Suprapubic skin (tissue), 4 donors: ENCODE measurements around the gene UGT1A4. TPM values are rescaled to one million over a fixed set of nuclear protein-coding genes. Genes with fewer than 3 reads are reported as not detected.

Experiments
- DNase-seq, 2 donors: peaks; one replicate each; pipeline ENCODE4 v3.0.0-alpha.2; 2019; ENCODE audit warnings: low spot score in 2 of 2
- H3K27ac ChIP-seq: fragments of 200-600 bp; sonication (generic); one replicate; pipeline ENCODE4 v1.5.1; 2019
- H3K27me3 ChIP-seq: fragments of 200-600 bp; sonication (generic); one replicate; pipeline ENCODE4 v1.5.1; 2019
- H3K36me3 ChIP-seq: fragments of 200-600 bp; sonication (generic); one replicate; pipeline ENCODE4 v1.5.1; 2019
- H3K4me1 ChIP-seq: fragments of 200-600 bp; sonication (generic); one replicate; pipeline ENCODE4 v1.5.1; 2019
- H3K4me3 ChIP-seq: fragments of 200-600 bp; sonication (generic); one replicate; pipeline ENCODE4 v1.5.1; 2019; ENCODE audit warnings: mild to moderate bottlenecking
- H3K9me3 ChIP-seq: fragments of 200-600 bp; sonication (generic); one replicate; pipeline ENCODE4 v1.5.1; 2019
- CTCF ChIP-seq, 2 donors: fragments of 200-600 bp in 1 of 2; fragments of 450-650 bp in 1 of 2; sonication (generic) in 1 of 2; IDR thresholded peaks; one replicate each; pipeline ENCODE4 v1.5.1; 2016 to 2019; ENCODE audit warnings: antibody characterized with exemption in 2 of 2, mild to moderate bottlenecking in 1 of 2, moderate library complexity in 1 of 2
- EP300 ChIP-seq: sonication (generic); formaldehyde crosslinking; IDR thresholded peaks from one replicate; pipeline ENCODE4 v1.6.1; 2017; ENCODE audit warnings: antibody characterized with exemption
- POLR2A ChIP-seq, 2 donors: fragments of 450-650 bp; IDR thresholded peaks; one replicate each; pipeline ENCODE4 v1.6.1; 2017; ENCODE audit warnings: antibody characterized with exemption in 2 of 2, mild to moderate bottlenecking in 2 of 2, moderate library complexity in 2 of 2
- POLR2AphosphoS5 ChIP-seq, 3 donors: sonication (generic); formaldehyde crosslinking; IDR thresholded peaks; one replicate each; pipeline ENCODE4 v1.6.1; 2017; ENCODE audit warnings: antibody characterized with exemption in 3 of 3
- WGBS: methylation state at CpG from one replicate; pipeline ENCODE4 v1.1.5; 2018; 5-methylcytosine and 5-hydroxymethylcytosine counted together
- total RNA-seq, 4 donors: library from RNA; depleted of rRNA; stranded (reverse); fragments of >200 nt; gene quantifications; one replicate each; pipeline ENCODE4 v1.1.0, GENCODE V29; 2016

The UGT1A4 gene
- total RNA-seq, 4 donors from 2014 or later, result 1.8 to 2.6 (median 2.3) TPM; not detected in 1

- TF ChIP-seq EP300, result no peak
- TF ChIP-seq CTCF (IDR thresholded peaks at IDR 0.05), result no peak
- TF ChIP-seq POLR2AphosphoS5 (IDR thresholded peaks at IDR 0.05), result no peak
- TF ChIP-seq POLR2A (IDR thresholded peaks at IDR 0.05), result no peak
- 89% methylated on average over 11 of the region's 14 CpGs for WGBS
- no peak for DNase-seq
Measured at GRCh38 chr2:233798335-233799086, 80.0 kb downstream of the UGT1A4 start.

GRCh38 chr2:233799087-233799665 lies 80.6 kb downstream of the UGT1A4 start:
- TF ChIP-seq POLR2A (IDR thresholded peaks at IDR 0.05), result no peak
- peak in 1 of 2 donors; percentile 44 for DNase-seq
- H3K9me3 ChIP-seq, result no peaks in the 10 kb centered on the region
- no peaks in the 10 kb centered on the region for H3K36me3 ChIP-seq
- H3K27me3 ChIP-seq, result peaks cover 2% of the 10 kb centered on the region
- 72% methylated on average over 5 of the region's 7 CpGs for WGBS
- H3K4me3 ChIP-seq, result no peak overlapping the region
- H3K27ac ChIP-seq, result no peak overlapping the region
- no peaks in the 10 kb centered on the region for H3K4me1 ChIP-seq

More at GRCh38 chr2:233798335-233799086, 80.0 kb downstream of the UGT1A4 start:
- H3K4me3 ChIP-seq, result no peak overlapping the region
- no peak overlapping the region for H3K27ac ChIP-seq
- no peaks in the 10 kb centered on the region for H3K36me3 ChIP-seq
- H3K4me1 ChIP-seq, result no peaks in the 10 kb centered on the region
- peaks cover 2% of the 10 kb centered on the region for H3K27me3 ChIP-seq
- no peaks in the 10 kb centered on the region for H3K9me3 ChIP-seq

- Histone ChIP-seq H3K4me1 (no peaks in the 10 kb centered on the region), H3K27me3 (peaks cover 6% of the 10 kb centered on the region), H3K9me3 (no peaks in the 10 kb centered on the region), H3K27ac (no peak overlapping the region), H3K4me3 (no peak overlapping the region), H3K36me3 (no peaks in the 10 kb centered on the region)
- DNase-seq, result no peak
- TF ChIP-seq POLR2A (IDR thresholded peaks at IDR 0.05), result no peak
- TF ChIP-seq POLR2AphosphoS5 (IDR thresholded peaks at IDR 0.05), result no peak
- no peak for TF ChIP-seq EP300
- TF ChIP-seq CTCF (IDR thresholded peaks at IDR 0.05), result no peak
- no CpG with 5 or more reads among the region's 5 CpGs for WGBS
Measured at GRCh38 chr2:233799716-233800115, 81.2 kb downstream of the UGT1A4 start.

GRCh38 chr2:233800208-233800607 lies 81.7 kb downstream of the UGT1A4 start:
- H3K27ac ChIP-seq, result no peak overlapping the region
- no peaks in the 10 kb centered on the region for H3K4me1 ChIP-seq
- H3K36me3 ChIP-seq, result no peaks in the 10 kb centered on the region
- H3K4me3 ChIP-seq, result no peak overlapping the region
- no peak for DNase-seq
- H3K27me3 ChIP-seq, result peaks cover 6% of the 10 kb centered on the region
- 85% methylated on average over 5 of the region's 7 CpGs for WGBS
- H3K9me3 ChIP-seq, result no peaks in the 10 kb centered on the region
- no peak for TF ChIP-seq POLR2A (IDR thresholded peaks at IDR 0.05)
- no peak for TF ChIP-seq CTCF (IDR thresholded peaks at IDR 0.05)
- no peak for TF ChIP-seq POLR2AphosphoS5 (IDR thresholded peaks at IDR 0.05)
- no peak for TF ChIP-seq EP300

GRCh38 chr2:233801357-233802131 lies 83.0 kb downstream of the UGT1A4 start:
- TF ChIP-seq POLR2AphosphoS5 (IDR thresholded peaks at IDR 0.05), result no peak
- TF ChIP-seq CTCF (IDR thresholded peaks at IDR 0.05), result no peak
- no peak for TF ChIP-seq POLR2A (IDR thresholded peaks at IDR 0.05)
- no peak for TF ChIP-seq EP300
- DNase-seq, result no peak
- Histone ChIP-seq H3K9me3 (no peaks in the 10 kb centered on the region), H3K4me1 (no peaks in the 10 kb centered on the region), H3K36me3 (no peaks in the 10 kb centered on the region), H3K27ac (no peak overlapping the region), H3K27me3 (peaks cover 6% of the 10 kb centered on the region), H3K4me3 (no peak overlapping the region)
- 78% methylated on average over 9 of the region's 9 CpGs for WGBS
